ENCODE measurements around the gene KDM7A.

- TF ChIP-seq CTCF (IDR thresholded peaks at IDR 0.05 in 2 of 3, conservative IDR thresholded peaks at IDR 0.05 in 1 of 3; ENCODE audit: control insufficient read depth in 2 of 3, extremely low read depth in 1 of 3, insufficient read depth in 1 of 3, low read depth in 3 of 3, low read length in 3 of 3) (no peak), EZH2 (IDR thresholded peaks at IDR 0.05; ENCODE audit: borderline replicate concordance, control insufficient read depth, low read depth, low read length) (no peak), TARDBP (IDR thresholded peaks at IDR 0.05; ENCODE audit: borderline replicate concordance) (no peak), CEBPB (IDR thresholded peaks at IDR 0.05; ENCODE audit: borderline replicate concordance in 1 of 2, low read depth in 2 of 2, low read length in 2 of 2) (no peak), FOS (IDR thresholded peaks at IDR 0.05; ENCODE audit: borderline replicate concordance, extremely low read depth, insufficient read length) (no peak), SREBF2 (IDR thresholded peaks at IDR 0.05; ENCODE audit: low read length) (no peak), MYC (IDR thresholded peaks at IDR 0.05; ENCODE audit: insufficient read depth, insufficient read length, insufficient replicate concordance, low read length, severe bottlenecking) (no peak), JUND (IDR thresholded peaks at IDR 0.05; ENCODE audit: low read depth, low read length) (no peak)
Measured at GRCh38 chr7:140165422-140165821, 11.4 kb downstream of the KDM7A start.

Data from GM12878 (cell line).